AG04450 (cell line): ENCODE data around the gene SMIM36. TPM values are rescaled to one million over a fixed set of nuclear protein-coding genes. Genes with fewer than 3 reads are reported as not detected.
"Not testable (repeated sequence)": the region's sequence is repeated elsewhere in the genome, so short reads cannot be mapped to it uniquely, and the experiment has no call there.

Source experiments
- CTCF ChIA-PET: fragments of 300-600, 350-600 bp; formaldehyde crosslinking; extraction: SDS; loops from one replicate; lab custom pipeline; 2022; ENCODE audit warnings: antibody characterized with exemption, inconsistent platforms; lab: Charles Lee
- POLR2A ChIA-PET: fragments of 350-600 bp; formaldehyde crosslinking; extraction: SDS; loops from one replicate; lab custom pipeline; 2021; ENCODE audit warnings: antibody characterized with exemption, inconsistent platforms; lab: Yijun Ruan, JAX
- DNase-seq: peaks from one replicate; pipeline ENCODE4 v3.0.0-alpha.2; 2011; ENCODE audit warnings: low read depth, low spot score
- H3K27ac ChIP-seq: one replicate; pipeline ENCODE4 v1.5.1; 2012; ENCODE audit warnings: low read depth, low read length, control low read depth
- H3K27me3 ChIP-seq: one replicate; pipeline ENCODE4 v1.6.0; 2012; ENCODE audit warnings: low read length; ENCODE audit not compliant: control insufficient read depth, insufficient read depth
- H3K4me3 ChIP-seq: 2 replicates; pipeline ENCODE4 v1.5.1; 2011; ENCODE audit warnings: mild to moderate bottlenecking, low read depth, low read length, control low read depth
- H3K9me3 ChIP-seq: 2 replicates; pipeline ENCODE4 v1.5.1; 2012; ENCODE audit warnings: low read length; ENCODE audit not compliant: control insufficient read depth, insufficient read depth
- CTCF ChIP-seq: IDR thresholded peaks from 2 replicates; pipeline ENCODE4 v1.5.1; 2011; ENCODE audit warnings: low read depth, low read length, control low read depth, inconsistent platforms
- polyA plus RNA-seq: library from polyadenylated mRNA; depleted of rRNA; stranded (reverse); fragments of >200 nt; gene quantifications from 2 replicates; pipeline ENCODE4 v1.2.3, GENCODE V29; 2011

The SMIM36 gene
- polyA plus RNA-seq, 1 experiment = not detected

- no peak for TF ChIP-seq CTCF
- Histone ChIP-seq H3K4me3 (no peak overlapping the region), H3K27me3 (no peaks in the 10 kb centered on the region), H3K27ac (no peak overlapping the region), H3K9me3 (no peaks in the 10 kb centered on the region; the same call in 1 of the 2 replicates)
- ChIA-PET POLR2A (no interaction called here), CTCF (no interaction called here)
- no peak for DNase-seq
These were observed 44.6 kb downstream of the SMIM36 start for GRCh38 chr17:55466671-55467070.

GRCh38 chr17:55465771-55466170, 45.5 kb downstream of the SMIM36 start:
- H3K4me3 ChIP-seq, H3K9me3 ChIP-seq, POLR2A ChIA-PET, H3K27ac ChIP-seq, DNase-seq, H3K27me3 ChIP-seq: not testable (repeated sequence)
- CTCF ChIA-PET = interaction anchor here (0.6 kb wide), 1 partner anchor 102 kb away, joined by 4 read pairs; no protein-coding TSS in a partner anchor

- no peaks in the 10 kb centered on the region for H3K27me3 ChIP-seq
- H3K27ac ChIP-seq = no peak overlapping the region
- no peak for DNase-seq
- TF ChIP-seq CTCF = no peak
- no peak overlapping the region for H3K4me3 ChIP-seq
- ChIA-PET CTCF (interaction anchor here (2.7 kb wide), 1 partner anchor 51 kb away, joined by 8 read pairs; no protein-coding TSS in a partner anchor), POLR2A (no interaction called here)
- no peaks in the 10 kb centered on the region; the same call in 1 of the 2 replicates for H3K9me3 ChIP-seq
These were observed 47.7 kb downstream of the SMIM36 start for GRCh38 chr17:55463600-55463999.

GRCh38 chr17:55462711-55463110, 48.5 kb downstream of the SMIM36 start:
- TF ChIP-seq CTCF = no peak
- no peak for DNase-seq
- CTCF ChIA-PET = interaction anchor here (2.7 kb wide), 1 partner anchor 52 kb away, joined by 8 read pairs; no protein-coding TSS in a partner anchor
- POLR2A ChIA-PET = no interaction called here
- no peak overlapping the region for H3K4me3 ChIP-seq
- H3K9me3 ChIP-seq = no peaks in the 10 kb centered on the region; the same call in 1 of the 2 replicates
- no peak overlapping the region for H3K27ac ChIP-seq
- no peaks in the 10 kb centered on the region for H3K27me3 ChIP-seq

- DNase-seq = no peak
- no peaks in the 10 kb centered on the region for H3K9me3 ChIP-seq
- POLR2A ChIA-PET = no interaction called here
- no peaks in the 10 kb centered on the region for H3K27me3 ChIP-seq
- no peak overlapping the region for H3K27ac ChIP-seq
- CTCF ChIA-PET = interaction anchor here (2.7 kb wide), 1 partner anchor 52 kb away, joined by 8 read pairs; no protein-coding TSS in a partner anchor
- no peak overlapping the region for H3K4me3 ChIP-seq
- no peak for TF ChIP-seq CTCF
These were observed 49.0 kb downstream of the SMIM36 start for GRCh38 chr17:55462234-55462633.
